Esophagus squamous epithelium (tissue), 5 donors: ENCODE measurements around the gene CR1L. TPM values are rescaled to one million over a fixed set of nuclear protein-coding genes. Genes with fewer than 3 reads are reported as not detected.

Experiments
- DNase-seq: peaks from one replicate; lab custom pipeline; 2025; lab: John Stamatoyannopoulos, UW
- H3K27ac ChIP-seq, 4 donors: fragments of 200-600 bp; sonication (generic); one replicate each; pipeline ENCODE4 v1.5.1; 2016 to 2019; ENCODE audit warnings: mild to moderate bottlenecking in 1 of 4
- H3K27me3 ChIP-seq, 4 donors: fragments of 200-600 bp; sonication (generic); 1 replicate in 3 of 4; 2 replicates in 1 of 4; pipeline versions ENCODE4 v1.5.1 to v1.6.0; 2017 to 2021; ENCODE audit warnings: antibody characterized with exemption in 1 of 4
- H3K36me3 ChIP-seq, 3 donors: fragments of 200-600 bp; sonication (generic); one replicate each; pipeline ENCODE4 v1.5.1; 2016 to 2019
- H3K4me1 ChIP-seq, 3 donors: fragments of 200-600 bp; sonication (generic); one replicate each; pipeline ENCODE4 v1.5.1; 2017 to 2019
- H3K4me3 ChIP-seq, 4 donors: fragments of 200-600 bp; sonication (generic); 1 replicate in 3 of 4; 2 replicates in 1 of 4; pipeline ENCODE4 v1.5.1; 2016 to 2019; ENCODE audit warnings: mild to moderate bottlenecking in 2 of 4, moderate library complexity in 1 of 4
- H3K9me3 ChIP-seq, 3 donors: fragments of 200-600 bp; sonication (generic); one replicate each; pipeline ENCODE4 v1.5.1; 2016 to 2019
- CTCF ChIP-seq, 6 experiments: fragments of 450-650 bp in 4 of 6; fragments of 200-600 bp in 2 of 6; sonication (generic) in 2 of 6; IDR thresholded peaks; one replicate each; pipeline ENCODE4 v1.5.1; 2016 to 2019; ENCODE audit warnings: antibody characterized with exemption in 6 of 6, mild to moderate bottlenecking in 4 of 6, moderate library complexity in 4 of 6
- POLR2A ChIP-seq, 4 donors: fragments of 450-650 bp; IDR thresholded peaks; one replicate each; pipeline ENCODE4 v1.6.1; 2017; ENCODE audit warnings: antibody characterized with exemption in 4 of 4, mild to moderate bottlenecking in 4 of 4, moderate library complexity in 3 of 4
- WGBS, 2 donors: methylation state at CpG; one replicate each; pipeline ENCODE4 v1.1.5; 2018; 5-methylcytosine and 5-hydroxymethylcytosine counted together
- intact Hi-C: fragments of 100-400 bp; cut with DNase I; formaldehyde crosslinking; loops from one replicate; pipeline ENCODE4 v1.15.0; 2022
- total RNA-seq, 4 donors: library from RNA; depleted of rRNA; stranded (reverse); fragments of >200 nt; gene quantifications; one replicate each; pipeline ENCODE4 v1.1.0, GENCODE V29; 2016
- donor health status: DM: yes; HTN: yes; CAD: no.

The CR1L gene
- total RNA-seq, 4 donors from 2014 or later: not detected

DNA sequence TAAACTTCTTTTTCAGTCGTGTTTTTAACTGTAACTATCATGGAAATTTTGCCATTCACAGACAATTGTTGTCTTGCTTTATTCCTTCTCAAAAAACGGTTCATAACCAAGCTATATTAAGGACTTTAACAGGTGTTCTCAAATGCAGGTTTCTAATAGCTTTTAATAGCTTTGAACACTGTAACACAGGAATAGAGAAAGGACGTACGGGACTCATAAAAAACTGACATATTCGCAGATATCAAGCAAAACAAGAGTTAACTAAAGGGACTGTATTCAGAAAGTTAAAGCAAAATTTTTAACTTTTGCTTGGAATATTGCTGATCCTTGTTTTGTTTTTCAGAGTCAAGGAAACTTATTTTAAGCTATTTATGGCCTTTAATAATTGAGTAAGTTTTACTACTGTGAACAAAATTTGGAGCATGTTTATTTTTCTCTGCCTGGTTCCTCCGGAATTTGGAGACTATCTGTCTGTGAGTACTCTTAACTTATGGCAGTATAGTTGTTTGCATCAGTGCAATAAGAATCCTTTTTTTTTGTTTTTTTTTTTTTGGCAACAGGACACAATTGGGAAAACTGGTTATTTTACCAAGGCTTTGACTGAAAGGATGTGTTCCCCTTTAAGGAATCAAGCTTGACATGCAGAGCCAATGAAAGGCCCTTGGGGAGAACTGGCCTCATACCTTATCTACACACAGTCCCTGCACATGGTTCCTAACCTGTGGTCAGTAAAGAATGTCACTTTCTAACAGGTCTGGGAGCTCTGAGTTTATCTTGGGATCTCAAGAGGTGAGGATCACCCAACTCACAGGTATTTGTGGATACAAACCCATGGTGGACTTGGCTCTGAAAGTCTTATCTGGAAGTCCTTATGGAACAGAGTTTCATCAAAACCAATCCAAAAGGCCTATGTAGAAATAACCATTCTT is 101.2 kb downstream of the CR1L start:
- no peak overlapping the region for H3K27ac ChIP-seq
- H3K36me3 ChIP-seq: no peaks in the 10 kb centered on the region
- DNase-seq: no peak
- H3K27me3 ChIP-seq: no peaks in the 10 kb centered on the region
- 74 to 85% methylated on average over 6 of the region's 6 CpGs for WGBS, 2 donors
- no peaks in the 10 kb centered on the region for H3K9me3 ChIP-seq
- peaks cover 0 to 34% (median 10%) of the 10 kb centered on the region in 3 donors for H3K4me1 ChIP-seq
- TF ChIP-seq POLR2A (IDR thresholded peaks at IDR 0.05): no peak
- no peak for TF ChIP-seq CTCF (IDR thresholded peaks at IDR 0.05)
- intact Hi-C loops: no loop called here
- H3K4me3 ChIP-seq: no peak overlapping the region

- 87 to 89% methylated on average over 13 to 14 of the region's 15 CpGs for WGBS, 2 donors
- H3K27ac ChIP-seq: peak overlapping the region in 1 of 4 donors; percentile 30
- H3K27me3 ChIP-seq: no peaks in the 10 kb centered on the region
- peaks cover 3 to 42% (median 13%) of the 10 kb centered on the region in 3 donors for H3K4me1 ChIP-seq
- TF ChIP-seq CTCF (IDR thresholded peaks at IDR 0.05): no peak
- no peak for TF ChIP-seq POLR2A (IDR thresholded peaks at IDR 0.05)
- intact Hi-C loops: no loop called here
- no peak for DNase-seq
- H3K4me3 ChIP-seq: no peak overlapping the region
- H3K36me3 ChIP-seq: no peaks in the 10 kb centered on the region
- no peaks in the 10 kb centered on the region for H3K9me3 ChIP-seq
Measured at GRCh38 chr1:207747627-207748492, 102.9 kb downstream of the CR1L start.

- Histone ChIP-seq H3K27me3 (no peaks in the 10 kb centered on the region), H3K36me3 (no peaks in the 10 kb centered on the region), H3K4me1 (peaks cover 11 to 53% (median 20%) of the 10 kb centered on the region in 3 donors), H3K27ac (peak overlapping the region in 2 of 4 donors; percentile 30 to 32), H3K9me3 (no peaks in the 10 kb centered on the region), H3K4me3 (no peak overlapping the region)
- WGBS, 2 donors: 20 to 33% methylated on average over 2 of the region's 2 CpGs
- DNase-seq: no peak
- TF ChIP-seq CTCF (IDR thresholded peaks at IDR 0.05) (peak in 1 of 6 experiments; percentile 8), POLR2A (IDR thresholded peaks at IDR 0.05) (no peak)
- intact Hi-C loops: no loop called here
Measured at GRCh38 chr1:207748737-207749528, 104.0 kb downstream of the CR1L start.

GRCh38 chr1:207750631-207751305 is 105.8 kb downstream of the CR1L start:
- 22 to 36% methylated on average over 5 of the region's 5 CpGs for WGBS, 2 donors
- intact Hi-C loops: no loop called here
- H3K4me1 ChIP-seq: peaks cover 20 to 71% (median 38%) of the 10 kb centered on the region in 3 donors
- H3K27ac ChIP-seq: peak overlapping the region; percentile 91 to 95 (median 94)
- DNase-seq: no peak
- H3K36me3 ChIP-seq: no peaks in the 10 kb centered on the region
- no peaks in the 10 kb centered on the region for H3K27me3 ChIP-seq
- no peaks in the 10 kb centered on the region for H3K9me3 ChIP-seq
- no peak for TF ChIP-seq CTCF (IDR thresholded peaks at IDR 0.05)
- no peak for TF ChIP-seq POLR2A (IDR thresholded peaks at IDR 0.05)
- H3K4me3 ChIP-seq: peak overlapping the region; percentile 69 to 79 (median 73)
